K562 (cell line): ENCODE data around the gene BCAS3. TPM values are rescaled to one million over a fixed set of nuclear protein-coding genes. Genes with fewer than 3 reads are reported as not detected.

ENCODE experiments used
- BCL6 ChIP-seq: fragments of 250-450 bp; sonication (Bioruptor Pico); IDR thresholded peaks from 2 replicates; pipeline ENCODE4 v1.4.0; 2020
- BRF2 ChIP-seq: IDR thresholded peaks from 3 replicates; pipeline ENCODE4 v1.6.1; 2011; ENCODE audit warnings: borderline replicate concordance, mild to moderate bottlenecking; ENCODE audit not compliant: insufficient read length, insufficient read depth
- CBFA2T2 ChIP-seq: fragments of 450-650 bp; conservative IDR thresholded peaks from 2 replicates; pipeline ENCODE4 v1.6.1; 2017; ENCODE audit warnings: mild to moderate bottlenecking
- CHCHD3 ChIP-seq: fragments of 250-450 bp; sonication (Bioruptor Pico); IDR thresholded peaks from 2 replicates; pipeline ENCODE4 v2.1.2; 2022; ENCODE audit warnings: mild to moderate bottlenecking
- CREBBP ChIP-seq: IDR thresholded peaks from one replicate; pipeline ENCODE4 v1.6.1; 2012; ENCODE audit warnings: low read depth, mild to moderate bottlenecking, control low read depth, inconsistent platforms, low read length
- CXXC5 ChIP-seq: fragments of 250-450 bp; sonication (Bioruptor Pico); IDR thresholded peaks from 2 replicates; pipeline ENCODE4 v1.8.0; 2022; ENCODE audit warnings: inconsistent platforms, mild to moderate bottlenecking, moderate library complexity
- ETV1 ChIP-seq: fragments of 450-650 bp; conservative IDR thresholded peaks from 2 replicates; pipeline ENCODE4 v1.6.1; 2016; ENCODE audit warnings: missing genetic modification characterization, control low read depth, low read depth, missing compliant biosample characterization
- KAT8 ChIP-seq: fragments of 450-650 bp; IDR thresholded peaks from 2 replicates; pipeline ENCODE4 v1.6.1; 2016; ENCODE audit warnings: low read depth, mild to moderate bottlenecking
- KHSRP ChIP-seq: fragments of 450-650 bp; IDR thresholded peaks from 2 replicates; pipeline ENCODE4 v1.6.1; 2017
- KLF16 ChIP-seq: IDR thresholded peaks from 2 replicates; pipeline ENCODE4 v1.6.1; 2016; ENCODE audit warnings: antibody characterized with exemption
- NBN ChIP-seq: fragments of 450-650 bp; IDR thresholded peaks from 2 replicates; pipeline ENCODE4 v1.6.1; 2016; ENCODE audit warnings: low read depth, mild to moderate bottlenecking
- PHB ChIP-seq: fragments of 250-450 bp; sonication (Bioruptor Pico); IDR thresholded peaks from 2 replicates; pipeline ENCODE4 v1.5.0; 2021
- RBBP5 ChIP-seq: fragments of 200-600 bp; sonication (generic); IDR thresholded peaks from 2 replicates; pipeline ENCODE4 v1.6.1; 2012; ENCODE audit warnings: borderline replicate concordance, mild to moderate bottlenecking, low read length, control low read depth, inconsistent platforms; ENCODE audit not compliant: insufficient read depth, poor library complexity, severe bottlenecking
- RBM39 ChIP-seq: fragments of 200-400 bp; formaldehyde crosslinking; optimal IDR thresholded peaks from 2 replicates; pipeline ENCODE3; 2018; ENCODE audit warnings: low read depth, low read length
- RFX1 ChIP-seq: fragments of 450-650 bp; IDR thresholded peaks from 2 replicates; pipeline ENCODE4 v1.6.1; 2016; ENCODE audit warnings: mild to moderate bottlenecking, moderate library complexity
- SP1 ChIP-seq: sonication (generic); formaldehyde crosslinking; IDR thresholded peaks from 2 replicates; pipeline ENCODE4 v1.8.1; 2022; ENCODE audit warnings: mild to moderate bottlenecking, missing genetic modification reagents
- TAF1 ChIP-seq: IDR thresholded peaks from 2 replicates; pipeline ENCODE4 v1.6.1; 2011; ENCODE audit warnings: mild to moderate bottlenecking, low read length, moderate library complexity; ENCODE audit not compliant: insufficient read depth, control insufficient read depth, severe bottlenecking; ENCODE audit errors: extremely low read depth
- TEAD1 ChIP-seq, 2 experiments: fragments of 450-650 bp in 1 of 2; sonication (generic) in 1 of 2; formaldehyde crosslinking; IDR thresholded peaks; 2 replicates each; pipeline versions ENCODE4 v1.4.0 to v1.8.0; 2020 to 2022; ENCODE audit warnings: mild to moderate bottlenecking in 2 of 2, missing genetic modification reagents in 1 of 2
- TSC22D4 ChIP-seq: fragments of 450-650 bp; IDR thresholded peaks from 2 replicates; pipeline ENCODE4 v1.6.1; 2016; ENCODE audit warnings: missing genetic modification characterization, missing biosample characterization, control low read depth
- USF1 ChIP-seq: sonication (generic); formaldehyde crosslinking; IDR thresholded peaks from 2 replicates; pipeline ENCODE4 v1.9.0; 2022; ENCODE audit warnings: mild to moderate bottlenecking, missing genetic modification reagents
- ZBTB8A ChIP-seq: fragments of 450-650 bp; IDR thresholded peaks from 2 replicates; pipeline ENCODE4 v1.6.1; 2018; ENCODE audit warnings: mild to moderate bottlenecking, moderate library complexity; ENCODE audit not compliant: partially characterized antibody
- ZNF436 ChIP-seq: fragments of 250-450, 450-650 bp; sonication (Bioruptor Pico); formaldehyde crosslinking; IDR thresholded peaks from 2 replicates; pipeline ENCODE4 v1.7.0; 2020; ENCODE audit warnings: mild to moderate bottlenecking
- polyA plus RNA-seq, 8 experiments: library from polyadenylated mRNA; depleted of rRNA in 4 of 8; stranded (reverse) in 5 of 8; unstranded in 3 of 8; fragments of >200 nt; fragmentation: Nextera tagmentation in 2 of 8; fragmentation: Illumina TruSeq in 1 of 8; extraction: Ambion mirVana in 2 of 8; extraction: Trizol in 1 of 8; gene quantifications; 2 replicates each; pipeline versions ENCODE4 v1.2.1 to v1.2.3, GENCODE V29; 2011 to 2014; ENCODE audit warnings: inconsistent platforms in 1 of 8, missing spikeins in 1 of 8
- total RNA-seq, 7 experiments: library from RNA; depleted of rRNA in 6 of 7; stranded (reverse); fragments of >200 nt in 6 of 7; fragmentation: Illumina TruSeq in 2 of 7; extraction: Trizol in 2 of 7; gene quantifications; 2 replicates each; pipeline versions ENCODE4 v1.2.1 to v1.2.3, GENCODE V29; 2011 to 2021; ENCODE audit warnings: low replicate concordance in 1 of 7
- TF ChIP-seq, protein P1 (sequence below): IDR thresholded peaks from 2 replicates; pipeline ENCODE4 v1.6.1; 2011; ENCODE audit warnings: borderline replicate concordance, low read depth, mild to moderate bottlenecking, moderate library complexity, low read length; ENCODE audit not compliant: insufficient read depth, poor library complexity, severe bottlenecking
- TF ChIP-seq, protein P2 (sequence below): sonication (generic); formaldehyde crosslinking; IDR thresholded peaks from 2 replicates; pipeline ENCODE4 v1.8.1; 2023; ENCODE audit warnings: mild to moderate bottlenecking, missing genetic modification reagents, moderate library complexity

The BCAS3 gene
- total and polyA plus RNA-seq, 9 of the 15 experiments (the other 6 are each of a cell fraction or from before 2014, with no cell fraction given), result 1.9 to 5.5 (median 3.5) TPM

DNA sequence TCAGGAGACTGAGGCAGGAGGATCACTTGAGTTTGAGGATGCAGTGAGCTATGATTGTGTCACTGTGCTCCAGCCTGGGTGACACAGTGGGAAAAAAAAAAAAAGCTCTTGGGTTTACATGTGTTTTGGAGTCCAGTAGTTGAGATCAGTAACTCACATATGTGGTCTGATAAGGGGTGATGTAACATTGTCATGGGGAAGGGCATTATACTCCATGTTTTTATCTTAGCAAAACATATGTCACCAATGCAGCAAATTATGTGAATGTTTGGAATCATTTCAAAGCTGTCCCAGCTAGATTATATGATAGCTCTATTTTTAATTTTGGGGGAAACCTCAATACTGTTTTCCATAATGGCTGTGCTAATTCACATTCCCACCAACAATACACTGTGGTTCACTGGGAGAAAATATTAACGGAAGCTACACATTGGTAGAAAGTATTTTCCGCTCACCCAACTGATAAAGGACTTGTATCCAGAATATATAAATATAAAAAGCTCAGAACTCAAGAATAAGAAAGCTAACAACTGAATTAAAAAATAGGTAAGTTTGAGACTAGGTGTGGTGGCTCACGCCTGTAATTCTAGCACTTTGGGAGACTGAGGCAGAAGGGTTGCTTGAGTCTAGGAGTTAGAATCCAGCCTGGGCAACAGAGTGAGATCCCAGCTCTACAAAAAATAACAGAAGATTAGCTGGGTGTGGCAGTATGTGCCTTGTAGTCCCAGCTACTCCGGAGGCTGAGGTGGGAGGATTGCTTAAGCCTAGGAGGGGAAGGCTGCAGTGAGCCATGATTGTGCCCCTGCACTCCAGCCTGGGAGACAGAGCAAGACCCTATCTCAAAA lies 497.9 kb downstream of the BCAS3 start (continued):
- TF ChIP-seq BRF2, result no peak
- peak; percentile 70; the same call in 1 of the 2 replicates for TF ChIP-seq KHSRP
- TF ChIP-seq, protein P1, sequence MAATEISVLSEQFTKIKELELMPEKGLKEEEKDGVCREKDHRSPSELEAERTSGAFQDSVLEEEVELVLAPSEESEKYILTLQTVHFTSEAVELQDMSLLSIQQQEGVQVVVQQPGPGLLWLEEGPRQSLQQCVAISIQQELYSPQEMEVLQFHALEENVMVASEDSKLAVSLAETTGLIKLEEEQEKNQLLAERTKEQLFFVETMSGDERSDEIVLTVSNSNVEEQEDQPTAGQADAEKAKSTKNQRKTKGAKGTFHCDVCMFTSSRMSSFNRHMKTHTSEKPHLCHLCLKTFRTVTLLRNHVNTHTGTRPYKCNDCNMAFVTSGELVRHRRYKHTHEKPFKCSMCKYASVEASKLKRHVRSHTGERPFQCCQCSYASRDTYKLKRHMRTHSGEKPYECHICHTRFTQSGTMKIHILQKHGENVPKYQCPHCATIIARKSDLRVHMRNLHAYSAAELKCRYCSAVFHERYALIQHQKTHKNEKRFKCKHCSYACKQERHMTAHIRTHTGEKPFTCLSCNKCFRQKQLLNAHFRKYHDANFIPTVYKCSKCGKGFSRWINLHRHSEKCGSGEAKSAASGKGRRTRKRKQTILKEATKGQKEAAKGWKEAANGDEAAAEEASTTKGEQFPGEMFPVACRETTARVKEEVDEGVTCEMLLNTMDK, result no peak
- no peak for TF ChIP-seq PHB (CRISPR knock-in tag)
- TF ChIP-seq ZBTB8A, result no peak
- no peak for TF ChIP-seq BCL6 (CRISPR knock-in tag)
- no peak for TF ChIP-seq USF1 (CRISPR knock-in tag)
- peak; percentile 95 for TF ChIP-seq KLF16
- TF ChIP-seq KAT8, result no peak
- no peak for TF ChIP-seq RBBP5
- no peak for TF ChIP-seq NBN
- peak; percentile 50; the same call in 1 of the 2 replicates for TF ChIP-seq SP1 (CRISPR knock-in tag)
- TF ChIP-seq CBFA2T2, result peak; percentile 94
- peak; percentile 39; the same call in 1 of the 2 replicates for TF ChIP-seq CXXC5 (CRISPR knock-in tag)
- TF ChIP-seq CHCHD3 (CRISPR knock-in tag), result no peak
- TF ChIP-seq, protein P2, sequence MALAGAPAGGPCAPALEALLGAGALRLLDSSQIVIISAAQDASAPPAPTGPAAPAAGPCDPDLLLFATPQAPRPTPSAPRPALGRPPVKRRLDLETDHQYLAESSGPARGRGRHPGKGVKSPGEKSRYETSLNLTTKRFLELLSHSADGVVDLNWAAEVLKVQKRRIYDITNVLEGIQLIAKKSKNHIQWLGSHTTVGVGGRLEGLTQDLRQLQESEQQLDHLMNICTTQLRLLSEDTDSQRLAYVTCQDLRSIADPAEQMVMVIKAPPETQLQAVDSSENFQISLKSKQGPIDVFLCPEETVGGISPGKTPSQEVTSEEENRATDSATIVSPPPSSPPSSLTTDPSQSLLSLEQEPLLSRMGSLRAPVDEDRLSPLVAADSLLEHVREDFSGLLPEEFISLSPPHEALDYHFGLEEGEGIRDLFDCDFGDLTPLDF (CRISPR knock-in tag), result no peak
- TF ChIP-seq CREBBP, result no peak
- no peak for TF ChIP-seq ETV1
- no peak for TF ChIP-seq TSC22D4
- peak in 1 of 2 experiments; percentile 73; a peak in 1 of 4 replicates for TF ChIP-seq TEAD1 (CRISPR knock-in tag; IDR thresholded peaks at IDR 0.05)
- no peak for TF ChIP-seq TAF1
- no peak for TF ChIP-seq RFX1
- TF ChIP-seq ZNF436, result no peak
- no peak for TF ChIP-seq RBM39
